Breast epithelium (tissue), 4 donors: Measurements from ENCODE around the gene PBXIP1. TPM values are rescaled to one million over a fixed set of nuclear protein-coding genes. Genes with fewer than 3 reads are reported as not detected.

Source experiments
- DNase-seq, 2 donors: peaks; one replicate each; pipeline ENCODE4 v3.0.0-alpha.2; 2019; ENCODE audit warnings: low spot score in 2 of 2
- H3K27ac ChIP-seq, 2 donors: fragments of 200-600 bp; sonication (generic) in 1 of 2; one replicate each; pipeline ENCODE4 v1.5.1; 2016 to 2019; ENCODE audit warnings: mild to moderate bottlenecking in 1 of 2
- H3K27me3 ChIP-seq, 2 donors: fragments of 200-600 bp; sonication (generic) in 1 of 2; one replicate each; pipeline versions ENCODE4 v1.5.1 to v1.6.0; 2017 to 2019; ENCODE audit warnings: control low read depth in 1 of 2, mild to moderate bottlenecking in 1 of 2
- H3K36me3 ChIP-seq: fragments of 200-600 bp; one replicate; pipeline ENCODE4 v1.5.1; 2019
- H3K4me1 ChIP-seq, 2 donors: fragments of 200-600 bp; sonication (generic); one replicate each; pipeline ENCODE4 v1.5.1; 2016 to 2019; ENCODE audit warnings: control low read depth in 1 of 2
- H3K4me3 ChIP-seq, 3 donors: fragments of 200-600 bp; sonication (generic); 1 replicate in 2 of 3; 2 replicates in 1 of 3; pipeline ENCODE4 v1.5.1; 2016 to 2019; ENCODE audit warnings: mild to moderate bottlenecking in 3 of 3, moderate library complexity in 2 of 3
- H3K9me3 ChIP-seq, 2 donors: fragments of 200-600 bp; sonication (generic) in 1 of 2; one replicate each; pipeline ENCODE4 v1.5.1; 2016 to 2019; ENCODE audit warnings: control low read depth in 1 of 2
- POLR2A ChIP-seq: fragments of 450-650 bp; IDR thresholded peaks from one replicate; pipeline ENCODE4 v1.6.1; 2016; ENCODE audit warnings: antibody characterized with exemption, mild to moderate bottlenecking, moderate library complexity
- POLR2AphosphoS5 ChIP-seq, 3 donors: sonication (generic); formaldehyde crosslinking; IDR thresholded peaks; one replicate each; pipeline ENCODE4 v1.6.1; 2017; ENCODE audit warnings: antibody characterized with exemption in 3 of 3
- intact Hi-C: fragments of 100-400 bp; cut with DNase I; formaldehyde crosslinking; loops from one replicate; pipeline ENCODE4 v1.15.1; 2023; ENCODE audit warnings: low total_unique reads
- total RNA-seq, 3 donors: library from RNA; depleted of rRNA; stranded (reverse); fragments of >200 nt; gene quantifications; one replicate each; pipeline ENCODE4 v1.1.0, GENCODE V29; 2016
- TF ChIP-seq, protein P1 (sequence below), 3 donors: fragments of 450-650 bp; IDR thresholded peaks; one replicate each; pipeline ENCODE4 v1.5.1; 2016 to 2017; ENCODE audit warnings: antibody characterized with exemption in 3 of 3, mild to moderate bottlenecking in 3 of 3, moderate library complexity in 3 of 3

PBXIP1 gene
- total RNA-seq, 3 donors from 2014 or later, result 79.3 to 156 (median 105) TPM

DNA sequence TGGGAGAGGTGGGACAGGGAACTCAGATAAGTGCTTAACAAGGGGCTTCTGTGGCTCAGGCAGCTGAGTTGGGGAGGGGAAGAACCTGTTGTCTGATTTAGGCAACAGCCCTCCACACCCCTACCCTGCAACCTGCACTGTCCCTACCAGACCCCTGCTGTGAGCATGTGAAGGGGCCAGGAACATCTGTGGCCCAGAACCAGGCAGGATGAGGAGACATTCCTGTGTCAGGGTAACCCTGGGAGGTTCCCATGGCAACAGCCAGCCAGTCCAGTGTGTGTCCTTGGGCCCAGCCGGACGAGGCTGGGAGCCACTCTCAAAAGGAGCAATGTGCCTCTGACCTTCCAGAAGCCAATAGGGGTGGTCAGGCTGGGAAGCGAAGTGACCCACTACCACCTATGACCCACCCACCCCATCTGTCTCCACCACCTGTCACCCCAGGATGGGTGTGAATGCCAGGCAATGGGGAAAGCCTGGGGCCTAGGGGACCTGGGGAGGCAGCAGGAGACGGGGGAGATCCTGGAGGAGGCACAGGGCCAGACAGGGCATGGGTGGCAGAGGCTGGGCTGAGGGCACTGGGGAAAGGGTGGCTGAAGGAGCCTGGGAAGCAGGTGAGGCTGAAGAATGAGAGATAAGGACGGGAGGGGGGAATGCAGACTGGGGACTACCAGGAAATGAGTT, 14.4 kb downstream of the PBXIP1 start:
- no peaks in the 10 kb centered on the region for H3K27me3 ChIP-seq
- no peak for TF ChIP-seq POLR2A
- TF ChIP-seq, protein P1, sequence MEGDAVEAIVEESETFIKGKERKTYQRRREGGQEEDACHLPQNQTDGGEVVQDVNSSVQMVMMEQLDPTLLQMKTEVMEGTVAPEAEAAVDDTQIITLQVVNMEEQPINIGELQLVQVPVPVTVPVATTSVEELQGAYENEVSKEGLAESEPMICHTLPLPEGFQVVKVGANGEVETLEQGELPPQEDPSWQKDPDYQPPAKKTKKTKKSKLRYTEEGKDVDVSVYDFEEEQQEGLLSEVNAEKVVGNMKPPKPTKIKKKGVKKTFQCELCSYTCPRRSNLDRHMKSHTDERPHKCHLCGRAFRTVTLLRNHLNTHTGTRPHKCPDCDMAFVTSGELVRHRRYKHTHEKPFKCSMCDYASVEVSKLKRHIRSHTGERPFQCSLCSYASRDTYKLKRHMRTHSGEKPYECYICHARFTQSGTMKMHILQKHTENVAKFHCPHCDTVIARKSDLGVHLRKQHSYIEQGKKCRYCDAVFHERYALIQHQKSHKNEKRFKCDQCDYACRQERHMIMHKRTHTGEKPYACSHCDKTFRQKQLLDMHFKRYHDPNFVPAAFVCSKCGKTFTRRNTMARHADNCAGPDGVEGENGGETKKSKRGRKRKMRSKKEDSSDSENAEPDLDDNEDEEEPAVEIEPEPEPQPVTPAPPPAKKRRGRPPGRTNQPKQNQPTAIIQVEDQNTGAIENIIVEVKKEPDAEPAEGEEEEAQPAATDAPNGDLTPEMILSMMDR (IDR thresholded peaks at IDR 0.05), result no peak
- TF ChIP-seq POLR2AphosphoS5 (IDR thresholded peaks at IDR 0.05), result no peak
- H3K9me3 ChIP-seq, result no peaks in the 10 kb centered on the region
- DNase-seq, result no peak
- H3K27ac ChIP-seq, result peak overlapping the region; percentile 65 to 82
- H3K4me1 ChIP-seq, result peaks cover 4 to 5% of the 10 kb centered on the region in 2 donors
- no peak overlapping the region for H3K4me3 ChIP-seq
- H3K36me3 ChIP-seq, result no peaks in the 10 kb centered on the region
- intact Hi-C loops, result no loop called here

DNA sequence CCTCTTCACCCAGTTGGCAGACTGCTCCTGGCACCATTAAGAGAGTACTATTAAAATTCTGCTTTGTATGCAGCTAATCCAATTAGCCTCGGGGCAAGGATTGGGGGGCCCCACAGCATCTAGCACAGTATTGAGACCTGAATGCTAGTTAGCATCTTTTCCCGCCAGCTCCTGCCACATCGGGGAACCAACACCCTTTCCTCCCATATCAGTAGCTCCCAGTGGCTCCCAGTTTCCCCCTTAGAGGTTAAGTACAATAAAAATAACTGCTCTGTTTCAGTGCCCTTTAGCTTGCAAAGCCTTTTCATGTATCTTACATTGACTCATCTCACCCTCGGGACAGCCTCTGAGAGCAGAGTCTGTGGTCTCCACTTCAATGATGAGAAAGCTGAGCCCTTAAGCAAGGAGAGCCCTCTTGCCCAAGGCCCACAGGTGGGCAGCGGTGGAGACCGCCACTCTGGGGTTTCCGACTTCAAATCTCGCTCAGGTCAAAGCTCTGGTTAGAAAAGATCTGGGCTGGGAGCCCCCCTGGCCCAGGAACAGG, 15.2 kb downstream of the PBXIP1 start:
- no peak overlapping the region for H3K4me3 ChIP-seq
- peak overlapping the region; percentile 65 to 82 for H3K27ac ChIP-seq
- H3K36me3 ChIP-seq, result no peaks in the 10 kb centered on the region
- H3K27me3 ChIP-seq, result no peaks in the 10 kb centered on the region
- DNase-seq, result no peak
- no peaks in the 10 kb centered on the region for H3K9me3 ChIP-seq
- peaks cover 4 to 5% of the 10 kb centered on the region in 2 donors for H3K4me1 ChIP-seq
- intact Hi-C loops, result no loop called here
- TF ChIP-seq POLR2A (no peak), POLR2AphosphoS5 (IDR thresholded peaks at IDR 0.05) (no peak)
- TF ChIP-seq, protein P1 (IDR thresholded peaks at IDR 0.05), result no peak

DNA sequence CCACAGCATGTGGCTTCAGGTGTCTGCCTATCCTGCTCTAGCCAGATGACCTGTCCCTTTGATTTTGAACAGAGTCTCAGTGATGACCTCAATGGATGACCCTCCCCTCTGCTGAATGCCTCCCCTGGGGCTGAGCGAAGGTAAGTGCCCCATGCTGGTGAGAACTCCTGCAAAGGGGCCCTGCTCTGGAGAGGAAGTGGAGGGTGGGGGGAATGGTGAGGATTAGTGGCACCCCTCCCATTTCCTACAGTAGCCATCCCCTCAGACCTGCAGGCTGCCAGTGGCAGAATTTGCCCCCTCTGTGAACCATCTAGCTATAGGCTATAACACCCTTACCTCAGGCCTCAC, 15.7 kb downstream of the PBXIP1 start:
- Histone ChIP-seq H3K36me3 (no peaks in the 10 kb centered on the region), H3K9me3 (no peaks in the 10 kb centered on the region), H3K27me3 (no peaks in the 10 kb centered on the region), H3K27ac (peak overlapping the region in 1 of 2 donors; percentile 82), H3K4me3 (no peak overlapping the region), H3K4me1 (peaks cover 4 to 5% of the 10 kb centered on the region in 2 donors)
- TF ChIP-seq, protein P1 (IDR thresholded peaks at IDR 0.05), result no peak
- TF ChIP-seq POLR2AphosphoS5 (IDR thresholded peaks at IDR 0.05) (no peak), POLR2A (no peak)
- intact Hi-C loops, result no loop called here
- DNase-seq, result no peak

DNA sequence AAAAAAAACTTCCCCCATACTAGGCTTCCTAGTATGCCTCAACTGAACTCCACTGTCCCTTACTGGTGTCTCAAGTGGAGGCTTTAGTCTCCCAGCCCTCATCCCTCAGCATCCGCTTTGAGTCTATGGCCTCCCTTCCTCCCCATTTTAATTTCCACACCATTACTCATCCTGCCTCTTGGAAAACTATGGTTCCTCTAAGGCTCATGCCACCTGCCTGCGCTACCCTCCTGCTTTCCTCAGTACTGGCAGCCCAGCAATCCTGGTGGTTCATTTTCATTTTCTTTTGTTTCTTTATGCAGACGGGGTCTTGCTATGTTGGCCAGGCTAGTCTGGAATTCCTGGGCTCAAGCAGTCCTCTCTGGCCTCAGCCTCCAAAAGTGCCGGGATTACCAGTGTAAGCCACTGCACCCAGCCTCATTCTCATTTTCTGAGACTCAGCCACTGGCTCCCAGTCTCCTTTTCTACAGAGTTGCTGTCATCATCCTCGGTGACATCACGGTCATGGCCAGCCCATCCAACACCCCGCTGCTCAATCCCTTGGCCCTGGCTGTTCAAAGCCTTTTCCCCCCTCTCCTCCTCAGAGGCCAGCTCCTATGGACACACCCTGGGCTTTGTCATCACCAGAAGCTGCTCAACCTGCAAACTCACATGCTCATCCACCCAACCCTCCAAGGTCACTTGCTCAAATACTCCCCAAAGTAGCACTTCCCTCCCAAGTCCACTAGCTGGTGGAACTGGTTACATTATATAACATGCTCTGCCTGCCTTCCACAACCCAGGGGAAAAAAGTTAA, 17.1 kb downstream of the PBXIP1 start:
- H3K4me1 ChIP-seq, result peaks cover 3 to 5% of the 10 kb centered on the region in 2 donors
- no peaks in the 10 kb centered on the region for H3K27me3 ChIP-seq
- TF ChIP-seq, protein P1 (IDR thresholded peaks at IDR 0.05), result no peak
- TF ChIP-seq POLR2A (no peak), POLR2AphosphoS5 (IDR thresholded peaks at IDR 0.05) (no peak)
- intact Hi-C loops, result loop anchor here (10.0 kb wide), 1 partner anchor 384 kb away; the partner anchor contains the start of gene UBE2Q1
- H3K9me3 ChIP-seq, result no peaks in the 10 kb centered on the region
- DNase-seq, result no peak
- peak overlapping the region; percentile 97 to 98 for H3K27ac ChIP-seq
- no peak overlapping the region for H3K4me3 ChIP-seq
- H3K36me3 ChIP-seq, result no peaks in the 10 kb centered on the region

DNA sequence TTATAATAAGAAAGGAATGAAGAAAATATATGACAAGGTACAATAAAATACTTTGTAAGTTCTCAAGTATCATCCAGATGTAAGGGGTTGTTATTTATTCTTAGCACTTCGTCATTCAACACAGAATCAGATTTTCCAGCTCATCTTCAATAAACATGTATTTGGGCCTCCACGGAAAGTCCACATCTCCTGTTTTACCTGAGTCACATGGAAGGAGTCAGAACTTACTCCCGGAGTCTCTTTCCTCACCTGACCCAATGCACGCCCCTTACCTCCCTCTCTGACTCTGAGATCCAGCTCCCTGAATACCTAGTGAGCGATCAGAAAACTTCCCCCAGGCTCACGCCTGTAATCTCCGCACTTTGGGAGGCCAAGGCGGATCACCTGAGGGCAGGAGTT, 17.9 kb downstream of the PBXIP1 start:
- no peak for DNase-seq
- Histone ChIP-seq H3K27ac (peak overlapping the region; percentile 97 to 98), H3K36me3 (no peaks in the 10 kb centered on the region), H3K4me1 (peaks cover 0 to 5% of the 10 kb centered on the region in 2 donors), H3K9me3 (no peaks in the 10 kb centered on the region), H3K27me3 (no peaks in the 10 kb centered on the region), H3K4me3 (peak overlapping the region; percentile 67 to 75 (median 69))
- intact Hi-C loops, result loop anchor here (10.0 kb wide), 1 partner anchor 383 kb away; the partner anchor contains the start of gene UBE2Q1
- TF ChIP-seq POLR2AphosphoS5 (IDR thresholded peaks at IDR 0.05) (no peak), POLR2A (no peak)
- TF ChIP-seq, protein P1 (IDR thresholded peaks at IDR 0.05), result no peak
